NB4 (cell line): Measurements from ENCODE around the gene GAD2.

Source experiments
- DNase-seq: peaks from one replicate; pipeline ENCODE4 v3.0.0; 2010; ENCODE audit warnings: low read depth
- H3K4me3 ChIP-seq: one replicate; pipeline ENCODE4 v1.5.1; 2011; ENCODE audit warnings: mild to moderate bottlenecking, low read depth, low read length, moderate library complexity
- MYC ChIP-seq: IDR thresholded peaks from 2 replicates; pipeline ENCODE4 v1.6.1; 2011; ENCODE audit warnings: low read depth, low read length
- POLR2A ChIP-seq: IDR thresholded peaks from 2 replicates; pipeline ENCODE4 v1.6.1; 2011; ENCODE audit warnings: mild to moderate bottlenecking; ENCODE audit not compliant: insufficient read length; ENCODE audit errors: extremely low read depth
- TF ChIP-seq, protein P1 (sequence below): IDR thresholded peaks from one replicate; pipeline ENCODE4 v1.5.1; 2012; ENCODE audit warnings: low read depth, low read length
- TF ChIP-seq, protein P2 (sequence below): IDR thresholded peaks from 2 replicates; pipeline ENCODE4 v1.6.1; 2011; ENCODE audit warnings: low read depth, low read length

GAD2 gene

DNA sequence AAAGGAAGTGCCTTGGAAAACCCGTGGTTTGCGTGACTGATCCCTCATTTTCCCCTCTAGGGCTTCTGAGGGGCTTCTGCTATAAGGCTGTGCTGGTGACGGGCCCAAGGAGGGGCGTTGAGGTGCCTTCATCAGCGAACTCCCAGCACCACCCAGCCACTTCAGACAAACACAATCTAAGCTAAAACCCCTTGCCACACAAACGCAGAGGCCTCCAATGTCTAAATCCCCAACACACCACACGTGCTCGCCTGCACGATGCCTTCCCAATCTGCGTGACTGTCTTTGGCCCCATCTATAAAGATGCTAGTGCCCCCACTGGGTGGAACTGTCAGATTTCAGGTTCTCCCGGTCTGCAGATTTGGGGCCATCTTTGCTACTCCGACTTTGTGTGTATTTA, 4.1 kb upstream of the GAD2 start:
- TF ChIP-seq MYC: no peak
- TF ChIP-seq, protein P1, sequence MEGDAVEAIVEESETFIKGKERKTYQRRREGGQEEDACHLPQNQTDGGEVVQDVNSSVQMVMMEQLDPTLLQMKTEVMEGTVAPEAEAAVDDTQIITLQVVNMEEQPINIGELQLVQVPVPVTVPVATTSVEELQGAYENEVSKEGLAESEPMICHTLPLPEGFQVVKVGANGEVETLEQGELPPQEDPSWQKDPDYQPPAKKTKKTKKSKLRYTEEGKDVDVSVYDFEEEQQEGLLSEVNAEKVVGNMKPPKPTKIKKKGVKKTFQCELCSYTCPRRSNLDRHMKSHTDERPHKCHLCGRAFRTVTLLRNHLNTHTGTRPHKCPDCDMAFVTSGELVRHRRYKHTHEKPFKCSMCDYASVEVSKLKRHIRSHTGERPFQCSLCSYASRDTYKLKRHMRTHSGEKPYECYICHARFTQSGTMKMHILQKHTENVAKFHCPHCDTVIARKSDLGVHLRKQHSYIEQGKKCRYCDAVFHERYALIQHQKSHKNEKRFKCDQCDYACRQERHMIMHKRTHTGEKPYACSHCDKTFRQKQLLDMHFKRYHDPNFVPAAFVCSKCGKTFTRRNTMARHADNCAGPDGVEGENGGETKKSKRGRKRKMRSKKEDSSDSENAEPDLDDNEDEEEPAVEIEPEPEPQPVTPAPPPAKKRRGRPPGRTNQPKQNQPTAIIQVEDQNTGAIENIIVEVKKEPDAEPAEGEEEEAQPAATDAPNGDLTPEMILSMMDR: no peak
- TF ChIP-seq POLR2A: no peak
- TF ChIP-seq, protein P2, sequence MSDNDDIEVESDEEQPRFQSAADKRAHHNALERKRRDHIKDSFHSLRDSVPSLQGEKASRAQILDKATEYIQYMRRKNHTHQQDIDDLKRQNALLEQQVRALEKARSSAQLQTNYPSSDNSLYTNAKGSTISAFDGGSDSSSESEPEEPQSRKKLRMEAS: no peak
- no peak for DNase-seq
- no peak overlapping the region for H3K4me3 ChIP-seq

DNA sequence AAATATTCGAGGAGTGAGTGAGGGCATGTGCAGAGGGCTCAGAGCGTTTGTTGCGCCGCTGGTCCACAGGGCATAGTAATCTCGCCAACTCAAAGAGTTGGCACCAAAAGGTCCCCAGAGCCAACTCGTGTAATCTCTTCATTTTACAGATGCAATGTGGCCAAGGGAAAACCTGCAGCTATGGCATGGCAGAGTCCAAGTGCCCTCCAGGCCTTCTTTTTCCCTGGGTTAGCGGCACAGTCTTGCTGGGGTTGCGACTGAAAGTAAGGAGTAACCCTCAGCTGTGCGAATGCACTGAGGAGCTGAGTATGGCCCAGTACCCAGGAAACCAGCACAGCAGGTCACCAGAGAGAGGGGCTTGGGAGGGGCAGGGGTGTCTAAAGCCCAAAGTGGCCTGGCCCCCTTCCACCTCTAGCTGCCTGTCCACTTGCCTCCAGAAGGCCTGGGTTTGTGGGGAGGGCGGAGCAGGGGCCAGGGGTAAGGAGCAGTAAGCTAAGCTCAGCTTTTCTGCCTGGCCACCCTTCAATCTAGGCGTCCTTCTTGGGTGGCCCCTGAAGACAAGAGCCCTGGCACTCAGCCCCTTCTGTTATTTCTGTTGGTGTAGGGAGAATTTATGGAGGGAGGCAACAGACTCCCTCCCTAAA, 3.3 kb upstream of the GAD2 start:
- DNase-seq: no peak

DNA sequence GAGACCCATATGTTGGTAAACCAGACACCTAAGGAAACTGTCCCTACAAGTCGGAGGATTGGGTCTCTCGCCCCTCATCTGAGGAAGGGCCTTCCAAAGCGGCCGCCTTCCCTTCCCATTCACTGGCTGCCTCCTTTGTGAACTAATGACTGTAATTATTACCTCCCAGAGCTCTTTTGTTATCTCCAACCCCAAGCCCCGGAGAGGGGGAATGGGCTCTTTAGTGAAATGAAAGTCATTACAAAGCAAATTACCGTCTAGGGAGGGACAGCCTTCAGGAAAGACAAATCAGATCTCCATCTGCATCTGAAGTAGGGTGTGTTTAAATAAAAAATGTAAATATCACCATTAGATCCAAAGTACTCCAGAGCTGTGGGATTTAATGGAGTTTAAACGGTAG, 2.6 kb upstream of the GAD2 start:
- no peak overlapping the region for H3K4me3 ChIP-seq
- DNase-seq: no peak
- TF ChIP-seq, protein P1: no peak
- TF ChIP-seq, protein P2: no peak
- TF ChIP-seq MYC (no peak), POLR2A (no peak)

More for the DNA sequence above, 3.3 kb upstream of the GAD2 start:
- TF ChIP-seq POLR2A (no peak), MYC (no peak)
- TF ChIP-seq, protein P1: no peak
- TF ChIP-seq, protein P2: no peak
- no peak overlapping the region for H3K4me3 ChIP-seq

DNA sequence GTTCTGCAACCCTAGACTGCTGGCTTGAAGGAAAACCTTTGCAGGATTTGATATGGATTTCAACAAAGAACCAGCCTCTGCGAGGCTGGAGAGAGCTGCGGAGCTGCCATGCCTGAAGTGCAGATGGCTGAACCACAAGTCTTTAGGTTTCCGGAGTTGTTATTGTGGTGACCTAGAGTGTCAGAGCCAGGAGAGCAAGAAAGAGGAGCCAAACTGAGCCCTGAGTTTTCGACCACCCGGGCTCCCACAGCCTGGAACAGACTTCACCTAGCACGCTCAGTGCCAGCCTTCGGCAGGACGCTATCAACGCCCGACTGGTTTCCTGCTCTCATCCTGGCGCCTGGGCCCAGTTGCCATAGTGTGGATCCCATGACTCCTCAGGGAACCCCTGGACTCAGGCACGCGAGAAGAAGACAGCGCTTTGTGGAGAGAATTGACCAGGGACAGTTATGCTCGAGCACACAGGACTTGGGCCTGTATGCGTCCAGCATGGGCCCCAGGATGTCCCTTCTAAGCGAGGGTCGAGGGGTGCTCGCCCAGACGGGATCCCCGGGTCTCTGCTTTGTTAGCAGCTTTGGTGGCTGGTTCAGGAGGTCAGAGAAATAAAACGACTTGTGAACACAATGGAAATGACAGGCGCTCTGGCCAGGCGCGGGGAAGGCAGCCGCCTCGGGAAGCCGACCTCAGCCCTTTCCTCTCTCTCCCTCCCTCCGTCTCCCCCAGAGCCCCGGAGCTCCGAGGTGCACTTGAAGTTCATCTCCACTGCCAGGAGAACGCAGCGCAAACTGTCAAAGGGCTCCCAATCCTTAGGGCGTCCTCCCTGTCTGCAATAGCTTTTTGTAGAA, 1.8 kb upstream of the GAD2 start:
- no peak overlapping the region for H3K4me3 ChIP-seq
- TF ChIP-seq, protein P2: no peak
- TF ChIP-seq POLR2A: no peak
- DNase-seq: no peak

DNA sequence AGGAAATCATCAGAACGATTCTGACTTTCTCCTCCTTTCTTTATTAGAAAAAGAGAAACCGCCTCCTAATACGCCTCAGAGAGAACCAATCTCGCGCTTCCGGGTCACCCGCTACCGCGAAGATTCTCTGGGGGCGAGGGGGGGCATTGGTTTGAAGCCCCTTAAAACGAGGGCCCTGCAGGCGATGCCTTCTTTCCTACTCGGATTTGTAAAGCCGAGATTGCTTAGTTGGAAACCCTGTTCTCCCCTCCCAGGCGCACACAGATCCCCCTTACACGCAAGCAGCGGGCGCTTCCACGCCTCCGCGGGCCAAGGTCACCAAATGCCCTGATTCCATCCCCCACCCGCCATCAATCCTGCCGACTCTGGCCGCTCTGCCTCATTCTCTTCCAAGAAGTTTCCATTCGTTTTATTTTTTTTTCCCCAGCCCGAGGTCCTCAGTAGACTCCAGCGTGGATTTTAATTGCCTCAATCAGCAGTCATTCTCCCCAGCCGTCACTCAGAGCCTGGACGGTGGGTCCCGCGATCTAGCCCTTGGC, 1.1 kb upstream of the GAD2 start:
- H3K4me3 ChIP-seq: no peak overlapping the region

More for the DNA sequence above, 1.1 kb upstream of the GAD2 start:
- no peak for TF ChIP-seq POLR2A
- no peak for TF ChIP-seq MYC
- TF ChIP-seq, protein P2: no peak
- TF ChIP-seq, protein P1: no peak
- DNase-seq: no peak
